ENCODE data around the gene ARHGEF6. TPM values are rescaled to one million over a fixed set of nuclear protein-coding genes. Genes with fewer than 3 reads are reported as not detected.
"Not testable (repeated sequence)": the region's sequence is repeated elsewhere in the genome, so short reads cannot be mapped to it uniquely, and the experiment has no call there.

The ARHGEF6 gene
- total and polyA plus RNA-seq, 8 donors = 1.7 to 22.9 (median 8.1) TPM

DNA sequence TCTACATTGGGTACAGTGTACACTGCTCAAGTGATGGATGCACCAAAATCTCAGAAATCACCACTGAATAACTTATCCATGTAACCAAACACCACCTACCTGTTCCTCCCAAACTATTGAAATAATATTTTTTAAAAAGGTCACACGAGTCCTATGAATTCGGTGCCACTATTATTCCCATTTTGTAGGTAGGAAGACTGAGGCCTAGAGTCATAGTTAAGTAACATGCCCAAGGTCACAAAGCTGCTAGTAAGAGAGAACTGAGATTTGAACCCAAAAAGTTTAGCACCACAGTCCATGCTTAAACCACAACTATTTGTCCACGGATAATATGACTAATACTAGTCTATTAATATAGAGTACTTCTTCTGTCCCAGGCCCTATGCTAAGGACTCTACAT is 2.7 kb downstream of the ARHGEF6 start:
- no peak for DNase-seq
- Histone ChIP-seq H3K4me1 (no peaks in the 10 kb centered on the region), H3K36me3 (no peaks in the 10 kb centered on the region), H3K27ac (peak overlapping the region in 1 of 5 donors; percentile 79), H3K27me3 (no peaks in the 10 kb centered on the region), H3K4me3 (no peak overlapping the region), H3K9me3 (no peaks in the 10 kb centered on the region)
- TF ChIP-seq EP300 (IDR thresholded peaks at IDR 0.05) (no peak), POLR2AphosphoS5 (IDR thresholded peaks at IDR 0.05) (no peak), POLR2A (IDR thresholded peaks at IDR 0.05) (no peak)
- WGBS, 5 donors = 79 to 93% (median 90%) methylated on average over 3 of the region's 3 CpGs
- intact Hi-C loops (cut with DNase I; ENCODE audit: low total_unique reads) = no loop called here

DNA sequence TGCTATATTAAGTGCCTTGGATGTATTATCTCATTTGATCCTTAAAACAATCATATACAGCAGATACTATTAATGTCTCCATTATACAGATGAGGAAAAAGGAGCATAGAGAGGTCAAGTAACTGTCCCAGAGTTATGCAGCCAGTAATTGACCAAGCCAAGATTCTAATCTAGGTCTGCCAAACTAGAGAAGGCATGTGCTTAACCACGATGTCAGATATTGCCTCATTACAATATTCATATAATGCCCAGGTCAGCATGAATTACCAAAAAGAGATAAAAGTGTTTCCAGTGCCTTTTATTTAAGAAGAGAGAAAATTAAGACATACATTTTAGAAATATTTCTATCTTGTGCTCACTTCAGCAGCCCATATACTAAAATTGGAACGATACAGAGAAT is 7.1 kb downstream of the ARHGEF6 start:
- no peak overlapping the region for H3K27ac ChIP-seq
- H3K27me3 ChIP-seq = no peaks in the 10 kb centered on the region
- H3K36me3 ChIP-seq = no peaks in the 10 kb centered on the region
- no peak for DNase-seq
- no peak for TF ChIP-seq EP300 (IDR thresholded peaks at IDR 0.05)
- no peak for TF ChIP-seq POLR2AphosphoS5 (IDR thresholded peaks at IDR 0.05)
- TF ChIP-seq POLR2A (IDR thresholded peaks at IDR 0.05) = no peak
- TF ChIP-seq, protein P1, sequence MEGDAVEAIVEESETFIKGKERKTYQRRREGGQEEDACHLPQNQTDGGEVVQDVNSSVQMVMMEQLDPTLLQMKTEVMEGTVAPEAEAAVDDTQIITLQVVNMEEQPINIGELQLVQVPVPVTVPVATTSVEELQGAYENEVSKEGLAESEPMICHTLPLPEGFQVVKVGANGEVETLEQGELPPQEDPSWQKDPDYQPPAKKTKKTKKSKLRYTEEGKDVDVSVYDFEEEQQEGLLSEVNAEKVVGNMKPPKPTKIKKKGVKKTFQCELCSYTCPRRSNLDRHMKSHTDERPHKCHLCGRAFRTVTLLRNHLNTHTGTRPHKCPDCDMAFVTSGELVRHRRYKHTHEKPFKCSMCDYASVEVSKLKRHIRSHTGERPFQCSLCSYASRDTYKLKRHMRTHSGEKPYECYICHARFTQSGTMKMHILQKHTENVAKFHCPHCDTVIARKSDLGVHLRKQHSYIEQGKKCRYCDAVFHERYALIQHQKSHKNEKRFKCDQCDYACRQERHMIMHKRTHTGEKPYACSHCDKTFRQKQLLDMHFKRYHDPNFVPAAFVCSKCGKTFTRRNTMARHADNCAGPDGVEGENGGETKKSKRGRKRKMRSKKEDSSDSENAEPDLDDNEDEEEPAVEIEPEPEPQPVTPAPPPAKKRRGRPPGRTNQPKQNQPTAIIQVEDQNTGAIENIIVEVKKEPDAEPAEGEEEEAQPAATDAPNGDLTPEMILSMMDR (IDR thresholded peaks at IDR 0.05) = no peak
- H3K4me1 ChIP-seq = peaks cover 0 to 6% (median 0%) of the 10 kb centered on the region in 4 donors
- H3K4me3 ChIP-seq = no peak overlapping the region
- 68 to 80% (median 77%) methylated on average over 2 of the region's 2 CpGs for WGBS, 5 donors
- peaks cover 0 to 7% (median 0%) of the 10 kb centered on the region in 4 donors for H3K9me3 ChIP-seq
- intact Hi-C loops (cut with DNase I; ENCODE audit: low total_unique reads) = no loop called here

DNA sequence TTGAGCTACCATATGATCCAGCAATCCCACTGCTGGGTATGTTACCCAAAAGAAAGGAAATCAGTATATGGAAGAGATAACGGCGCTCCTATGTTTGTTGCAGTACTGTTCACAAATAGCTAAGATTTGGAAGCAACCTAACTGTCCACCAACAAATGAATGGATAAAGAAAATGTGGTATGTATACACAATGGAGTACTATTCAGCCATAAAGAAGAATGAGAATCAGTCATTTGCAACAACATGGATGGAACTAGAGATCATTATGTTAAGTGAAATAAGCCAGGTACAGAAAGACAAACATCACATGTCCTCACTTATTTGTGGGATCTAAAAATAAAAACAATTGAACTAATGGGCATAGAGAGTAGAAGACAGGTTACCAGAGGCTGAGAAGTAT is 8.9 kb downstream of the ARHGEF6 start:
- H3K27me3 ChIP-seq; H3K36me3 ChIP-seq; DNase-seq; H3K9me3 ChIP-seq; H3K27ac ChIP-seq; H3K4me3 ChIP-seq; intact Hi-C loops (cut with DNase I; ENCODE audit: low total_unique reads): not testable (repeated sequence)
- H3K4me1 ChIP-seq = peaks cover 0 to 11% (median 0%) of the 10 kb centered on the region in 4 donors
- WGBS, 5 donors = 84 to 99% (median 96%) methylated on average over 2 of the region's 2 CpGs

DNA sequence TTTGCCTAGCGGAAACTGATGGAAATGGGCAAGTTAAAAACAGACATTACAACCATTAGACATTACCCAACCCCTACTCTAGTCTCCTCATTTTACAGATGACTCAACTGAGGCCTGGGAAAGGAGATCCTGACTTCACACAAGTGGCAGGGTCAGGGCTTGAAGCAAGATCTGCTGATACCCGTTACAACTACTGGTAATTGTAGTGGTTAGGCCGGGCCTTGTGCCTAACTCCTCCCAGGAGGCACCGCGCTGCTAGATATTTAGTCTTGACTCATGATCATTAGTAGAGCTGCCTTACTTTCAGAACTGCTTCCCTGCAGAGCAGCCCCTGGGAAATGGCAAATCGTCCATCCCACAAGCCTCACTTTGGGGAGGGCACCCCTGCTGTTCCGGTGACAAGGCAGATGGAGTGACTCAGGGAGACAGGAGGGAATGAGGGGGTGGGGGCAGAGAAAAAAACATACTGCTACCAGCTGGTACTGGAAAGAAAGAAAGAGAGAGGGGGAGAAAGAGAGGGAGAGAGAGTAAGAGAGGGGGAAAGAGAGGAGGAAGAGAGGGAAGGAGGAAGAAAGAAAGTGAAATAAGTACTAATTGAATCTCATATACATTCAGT is 12.2 kb downstream of the ARHGEF6 start:
- Histone ChIP-seq H3K4me3 (no peak overlapping the region), H3K27me3 (no peaks in the 10 kb centered on the region), H3K36me3 (no peaks in the 10 kb centered on the region), H3K27ac (peak overlapping the region; percentile 33 to 90 (median 87)), H3K4me1 (peaks cover 0 to 29% (median 6%) of the 10 kb centered on the region in 4 donors), H3K9me3 (peaks cover 0 to 7% (median 3%) of the 10 kb centered on the region in 4 donors)
- intact Hi-C loops (cut with DNase I; ENCODE audit: low total_unique reads) = no loop called here
- peak in 1 of 2 donors; percentile 19 for DNase-seq
- TF ChIP-seq EP300 (IDR thresholded peaks at IDR 0.05) (no peak), POLR2AphosphoS5 (IDR thresholded peaks at IDR 0.05) (peak in 1 of 3 donors; percentile 27)
- WGBS, 5 donors = 38 to 71% (median 59%) methylated on average over 7 of the region's 7 CpGs

DNA sequence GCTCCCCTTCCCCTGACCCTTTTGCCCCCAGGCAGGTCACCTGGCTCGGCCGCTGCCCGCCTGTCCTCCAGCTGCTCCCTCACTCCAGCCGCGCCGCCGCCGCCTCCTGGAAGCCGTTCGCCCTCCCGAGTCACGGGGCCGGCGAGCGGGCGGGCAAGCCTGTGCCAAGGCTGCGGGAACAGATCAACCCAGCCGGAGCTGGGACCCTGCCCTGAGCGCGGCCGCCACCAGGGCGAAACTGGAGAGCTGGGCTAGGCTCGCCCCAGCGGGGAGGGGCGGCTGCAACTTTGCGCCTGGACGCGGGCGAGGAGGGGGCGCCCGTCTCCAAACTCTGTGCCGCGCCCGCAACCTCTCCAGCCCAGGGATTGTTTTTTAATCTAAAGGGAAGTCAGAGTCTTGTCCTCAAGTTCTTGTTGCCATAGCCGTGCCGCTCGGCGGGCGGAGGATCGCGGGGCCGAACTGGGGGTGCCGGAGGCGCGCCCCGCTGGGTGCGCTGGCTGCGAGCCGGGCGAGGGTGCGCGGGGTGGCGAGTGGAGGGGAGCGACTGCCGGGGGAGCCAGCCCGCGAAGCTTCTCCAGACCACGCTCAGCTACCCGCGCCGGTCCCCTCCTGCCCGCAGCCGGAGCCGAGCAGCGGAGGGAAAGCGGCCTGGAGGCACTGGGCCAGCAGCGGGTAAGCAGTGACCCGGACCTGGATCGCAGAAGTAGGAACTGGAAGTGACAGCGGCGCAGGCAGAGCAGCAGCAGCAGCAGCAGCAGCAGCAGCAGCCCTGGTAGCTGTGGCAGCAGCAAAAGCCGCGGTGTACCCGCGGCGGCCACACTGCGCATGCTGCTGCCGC is 13.4 kb downstream of the ARHGEF6 start:
- Histone ChIP-seq H3K4me3 (peak overlapping the region; percentile 59 to 67 (median 64)), H3K4me1 (peaks cover 0 to 29% (median 6%) of the 10 kb centered on the region in 4 donors), H3K27me3 (peaks cover 0 to 2% (median 0%) of the 10 kb centered on the region in 3 donors), H3K9me3 (peaks cover 0 to 7% (median 3%) of the 10 kb centered on the region in 4 donors), H3K36me3 (no peaks in the 10 kb centered on the region), H3K27ac (peak overlapping the region; percentile 80 to 90 (median 87))
- intact Hi-C loops (cut with DNase I; ENCODE audit: low total_unique reads) = no loop called here
- TF ChIP-seq EP300 (IDR thresholded peaks at IDR 0.05) (no peak), POLR2AphosphoS5 (IDR thresholded peaks at IDR 0.05) (peak; percentile 10 to 64 (median 15))
- TF ChIP-seq, protein P1 (IDR thresholded peaks at IDR 0.05) = peak in 2 of 7 experiments; percentile 12 to 36
- DNase-seq = peak; percentile 70 to 83
- 0 to 42% (median 11%) methylated on average over 1 to 70 of the region's 78 CpGs for WGBS, 5 donors

All from stomach (tissue), 9 donors.